GM18909 (cell line): ENCODE measurements around the gene JUND.

Experiments used
- ATAC-seq: cut with Tn5 transposase; IDR thresholded peaks from one replicate; pipeline ENCODE4 v1.9.1; 2021; ENCODE audit warnings: mild to moderate bottlenecking; ENCODE audit not compliant: unreplicated experiment, poor library complexity

The JUND gene

DNA sequence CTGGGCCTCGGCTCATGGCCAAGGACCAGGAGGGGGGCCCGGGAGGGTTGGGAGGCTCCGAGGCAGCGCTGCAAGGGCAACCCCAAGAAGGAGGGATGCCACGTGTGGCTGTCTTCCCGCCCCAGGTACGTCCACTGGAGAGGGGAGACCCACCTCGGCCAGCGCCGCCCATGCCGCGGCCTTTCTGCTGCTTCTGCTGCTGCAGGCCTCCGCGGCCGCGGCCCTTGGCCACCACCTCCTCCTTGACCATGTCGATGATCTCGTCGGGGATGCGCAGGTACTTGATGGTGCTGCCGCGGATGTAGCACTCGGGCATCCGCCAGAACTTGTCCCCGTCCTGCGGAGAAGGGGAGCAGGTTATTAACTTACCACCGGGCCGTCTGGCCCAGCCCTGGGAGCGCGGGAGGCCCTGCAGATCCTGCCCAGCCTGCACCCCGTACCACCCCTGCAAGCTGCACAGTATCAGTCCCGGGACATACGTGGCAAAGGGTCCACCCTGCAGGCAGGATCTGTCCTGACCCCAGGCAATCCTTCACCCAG lies 28.2 kb upstream of the JUND start:
- no peak for ATAC-seq

GRCh38 chr19:18308948-18309325 lies 27.5 kb upstream of the JUND start:
- no peak for ATAC-seq

DNA sequence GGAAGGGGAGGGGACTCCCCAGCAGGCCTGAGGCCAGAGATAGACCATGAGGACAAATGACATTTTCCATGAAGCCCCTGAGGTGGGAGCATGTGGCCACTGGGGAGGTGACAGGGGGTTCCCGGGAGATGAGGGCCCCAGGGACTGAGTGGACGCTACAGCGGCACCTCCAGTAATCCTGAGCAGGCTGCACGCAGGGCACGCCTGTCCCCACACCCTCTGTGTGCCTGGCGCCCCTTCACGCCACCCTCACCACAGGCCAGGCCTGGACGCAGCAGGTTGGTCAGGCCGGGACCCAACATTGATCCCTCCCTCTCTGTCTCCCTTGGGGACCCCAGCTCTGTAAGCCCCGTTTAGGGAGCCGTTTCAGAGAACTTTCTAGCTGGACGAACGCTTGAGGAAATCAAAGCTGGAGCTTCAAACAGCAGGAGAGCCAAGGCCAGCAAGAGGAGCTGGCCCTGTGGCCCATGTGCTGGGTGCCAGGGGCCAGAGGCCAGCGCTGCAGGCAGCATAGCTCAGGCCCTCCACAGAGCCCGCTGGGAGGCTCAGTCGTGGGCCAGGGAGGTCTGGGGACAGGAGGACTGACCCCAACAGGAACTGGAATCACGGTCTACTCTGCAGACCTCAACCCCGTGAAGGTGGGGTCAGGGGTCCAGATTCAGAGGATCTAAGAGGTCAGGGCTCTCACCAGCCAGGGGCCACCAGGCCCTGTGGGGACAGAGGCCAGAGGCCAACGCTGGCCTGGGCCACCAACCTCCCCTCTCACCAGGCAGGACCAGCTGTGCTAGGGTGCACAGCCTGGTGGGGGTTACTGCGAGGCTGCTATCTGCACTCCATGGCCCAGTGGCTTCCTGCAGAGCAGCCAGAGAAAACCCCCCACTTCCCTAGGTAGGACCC lies 26.9 kb upstream of the JUND start:
- ATAC-seq, result no peak

DNA sequence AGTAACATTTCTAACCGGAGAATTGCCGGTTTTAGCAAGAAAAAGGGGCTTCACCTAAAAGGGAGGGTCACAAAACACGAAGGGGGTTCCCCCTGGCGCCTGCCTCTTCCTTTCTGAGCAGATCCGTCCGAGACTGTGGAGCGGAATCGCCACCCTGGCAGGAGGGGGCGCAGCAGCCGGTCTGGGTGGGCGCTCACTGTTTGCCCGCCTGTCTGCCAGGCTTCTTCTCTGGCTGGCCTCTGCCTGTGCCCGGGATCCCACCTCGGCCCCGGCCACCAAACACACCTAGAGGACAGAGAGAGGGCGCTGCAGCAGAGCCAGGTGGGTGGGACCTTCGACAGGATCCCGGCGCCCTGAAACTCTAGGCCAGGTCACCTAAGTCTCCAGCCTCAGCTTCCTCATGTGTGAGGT lies 25.9 kb upstream of the JUND start:
- no peak for ATAC-seq

GRCh38 chr19:18306888-18307260 lies 25.5 kb upstream of the JUND start:
- no peak for ATAC-seq

- ATAC-seq, result no peak
Measured at GRCh38 chr19:18306209-18306887, 24.9 kb upstream of the JUND start.

GRCh38 chr19:18304458-18305310 lies 23.3 kb upstream of the JUND start:
- peak; percentile 38 for ATAC-seq

DNA sequence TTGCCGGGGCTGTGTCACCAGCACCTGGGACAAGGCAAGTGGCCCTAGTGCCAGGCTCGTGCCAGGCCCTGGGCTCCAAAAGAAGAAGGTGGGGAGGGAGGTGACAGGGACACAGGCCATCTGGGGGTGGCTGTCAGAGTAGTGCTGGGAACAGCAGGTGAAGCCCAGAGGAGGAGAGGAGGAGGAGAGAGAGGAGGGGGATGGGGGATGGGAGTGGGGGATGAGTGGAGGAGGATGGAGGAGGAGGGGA lies 22.7 kb upstream of the JUND start:
- ATAC-seq, result no peak

DNA sequence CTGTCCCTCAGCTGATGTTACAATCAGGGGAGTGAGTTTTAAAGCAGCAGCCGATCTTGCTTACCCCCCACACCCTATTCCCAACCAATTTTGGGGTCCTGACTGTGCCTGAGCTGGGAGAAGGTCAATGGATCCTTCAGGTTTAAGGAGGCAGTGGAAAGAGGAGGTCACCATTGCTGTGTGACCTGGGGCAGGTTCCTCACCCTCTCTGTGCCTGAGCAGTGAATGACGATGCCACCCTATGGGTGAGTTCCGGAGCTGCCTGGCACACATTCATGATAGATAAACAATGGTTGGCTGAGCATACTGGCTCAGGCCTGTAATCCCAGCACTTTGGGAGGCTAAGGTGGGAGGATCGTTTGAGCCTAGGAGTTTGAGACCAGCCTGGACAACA lies 20.3 kb upstream of the JUND start:
- ATAC-seq, result no peak

GRCh38 chr19:18300930-18301717 lies 19.7 kb upstream of the JUND start:
- ATAC-seq, result no peak

GRCh38 chr19:18299654-18300053 lies 18.2 kb upstream of the JUND start:
- ATAC-seq, result no peak

DNA sequence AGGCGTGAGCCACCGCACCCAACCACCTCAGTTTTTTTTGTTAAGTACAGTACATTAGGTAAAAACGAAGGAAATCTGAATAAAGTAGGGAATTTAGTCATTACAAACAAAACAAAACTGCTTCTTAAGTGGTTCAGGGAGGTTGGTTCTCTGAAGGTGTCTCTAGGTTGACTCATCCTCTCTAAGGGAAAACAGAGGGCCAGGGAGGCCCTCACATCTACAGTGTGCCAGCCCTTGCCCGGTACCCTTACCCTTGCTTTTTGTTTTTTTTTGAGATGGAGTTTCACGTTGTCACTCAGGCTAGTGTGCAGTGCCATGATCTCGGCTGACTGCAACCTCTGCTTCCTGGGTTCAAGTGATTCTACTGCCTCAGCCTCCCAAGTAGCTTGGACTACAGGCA lies 17.2 kb upstream of the JUND start:
- no peak for ATAC-seq

- no peak for ATAC-seq
Measured at GRCh38 chr19:18297308-18297707, 15.9 kb upstream of the JUND start.

GRCh38 chr19:18295034-18295451 lies 13.6 kb upstream of the JUND start:
- ATAC-seq, result no peak

GRCh38 chr19:18294467-18294864 lies 13.0 kb upstream of the JUND start:
- no peak for ATAC-seq

GRCh38 chr19:18293642-18294466 lies 12.4 kb upstream of the JUND start:
- ATAC-seq, result no peak

- ATAC-seq, result no peak
Measured at GRCh38 chr19:18292810-18293641, 11.6 kb upstream of the JUND start.

DNA sequence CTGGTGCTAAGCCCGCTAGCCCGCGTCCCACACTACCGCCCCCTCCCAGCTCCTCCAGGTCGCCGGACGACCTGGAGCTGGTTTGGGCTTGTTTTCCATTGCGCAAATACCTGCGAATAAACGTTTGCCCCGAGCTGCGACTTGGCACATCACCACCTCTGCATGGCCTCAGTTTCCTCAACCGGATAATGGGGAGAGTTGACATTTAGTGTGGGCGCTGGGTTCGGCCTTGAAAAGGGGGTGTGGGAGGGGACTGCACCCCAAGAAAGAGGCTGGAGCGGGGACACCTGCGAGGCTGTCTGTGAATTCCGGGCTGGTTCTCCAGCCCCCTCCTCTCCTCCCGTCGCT lies 11.0 kb upstream of the JUND start:
- no peak for ATAC-seq
